Measurements from ENCODE around the gene STATH. TPM values are rescaled to one million over a fixed set of nuclear protein-coding genes. Genes with fewer than 3 reads are reported as not detected.
"Not testable (repeated sequence)": the region's sequence is repeated elsewhere in the genome, so short reads cannot be mapped to it uniquely, and the experiment has no call there.

Gene STATH
- total RNA-seq, result not detected

GRCh38 chr4:69995526-69996016, at the start of gene STATH:
Gene STATH, plus strand, starts transcription at chr4:69995966. Its CDS starts 2,472 bp downstream, at chr4:69998438.
- DNase-seq, result no peak

DNA sequence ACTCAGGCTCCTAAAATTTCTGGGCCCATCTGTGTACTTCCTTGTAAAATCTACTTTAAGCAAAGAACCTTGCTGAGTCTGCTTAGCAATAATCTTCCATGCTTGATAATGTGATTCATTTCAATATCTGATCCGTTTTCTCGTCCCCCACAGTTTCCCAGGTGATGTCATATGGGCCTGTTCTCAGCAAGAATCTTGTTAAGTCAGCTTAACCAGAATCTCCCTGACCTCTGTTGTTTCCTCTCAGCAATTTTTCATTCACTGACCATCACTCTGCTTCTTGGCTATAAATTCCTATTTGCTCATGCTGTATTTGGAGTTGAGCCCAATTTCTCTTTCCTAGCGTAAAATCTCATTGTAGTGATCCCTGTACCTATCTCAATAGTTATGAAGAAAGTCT, 44.2 kb upstream of the STATH start:
- DNase-seq, result no peak

- DNase-seq, result no peak
Measured at GRCh38 chr4:69957209-69957608, 38.6 kb upstream of the STATH start.

DNA sequence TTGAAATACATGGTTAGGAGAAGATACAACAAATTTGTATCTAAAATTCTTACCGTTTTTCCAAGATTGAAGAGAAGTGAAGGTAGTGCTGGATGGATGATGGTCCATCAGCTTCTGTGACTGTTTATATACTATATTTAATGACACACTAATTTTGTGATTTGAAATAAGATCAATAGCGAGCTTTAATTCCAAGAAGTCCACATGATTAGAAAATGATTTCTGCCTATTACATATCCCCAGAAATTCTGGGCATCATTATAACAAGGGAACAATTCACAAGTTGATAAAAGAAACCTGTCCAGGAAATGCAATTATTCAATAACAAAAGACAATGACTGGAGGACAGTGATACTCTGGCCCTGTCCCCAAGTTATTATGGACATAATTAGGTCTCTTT, 30.1 kb upstream of the STATH start, which contains the start of gene CSN2:
CSN2 (minus strand) TSS at position 101 of the 400 bp plus-strand sequence. CDS start 4,733 bp downstream, outside the sequence.
- no peak for DNase-seq

DNA sequence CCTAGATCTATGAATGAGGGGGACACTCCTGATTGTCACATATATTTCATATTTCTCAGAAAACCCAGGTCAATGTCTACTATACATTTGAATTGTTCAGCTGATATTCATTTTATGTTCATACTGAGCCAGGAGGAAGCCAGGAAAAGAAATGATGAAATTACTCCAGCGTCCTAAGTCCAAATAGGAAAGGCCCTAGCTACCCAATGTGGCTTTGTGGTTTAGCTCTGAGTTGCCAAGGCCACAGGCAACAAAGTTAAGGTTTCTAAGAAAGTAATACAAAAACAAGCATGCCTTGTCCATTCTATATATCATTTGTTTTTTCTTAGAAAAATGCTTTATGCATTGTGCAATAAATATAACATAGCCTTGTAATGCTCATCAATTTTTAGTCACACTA, 25.7 kb upstream of the STATH start:
- DNase-seq, result no peak

DNA sequence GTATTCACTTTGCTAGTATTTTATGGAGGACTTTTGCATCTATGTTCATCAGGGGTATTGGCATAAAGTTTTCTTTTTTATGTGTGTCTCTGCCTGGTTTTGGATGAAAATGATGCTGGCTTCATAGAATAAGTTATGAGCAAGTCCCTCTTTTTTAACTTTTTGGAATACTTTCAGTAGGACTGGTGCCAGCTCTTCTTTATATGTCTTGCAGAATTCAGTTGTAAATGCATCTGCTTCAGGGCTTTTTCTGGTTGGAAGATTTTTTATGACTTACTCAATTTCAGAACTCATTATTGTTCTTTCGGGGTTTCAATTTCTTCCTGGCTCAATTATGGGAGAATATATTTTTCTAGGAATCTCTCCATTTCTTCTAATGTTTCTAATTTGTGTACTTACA, 21.1 kb upstream of the STATH start:
- no peak for DNase-seq

DNA sequence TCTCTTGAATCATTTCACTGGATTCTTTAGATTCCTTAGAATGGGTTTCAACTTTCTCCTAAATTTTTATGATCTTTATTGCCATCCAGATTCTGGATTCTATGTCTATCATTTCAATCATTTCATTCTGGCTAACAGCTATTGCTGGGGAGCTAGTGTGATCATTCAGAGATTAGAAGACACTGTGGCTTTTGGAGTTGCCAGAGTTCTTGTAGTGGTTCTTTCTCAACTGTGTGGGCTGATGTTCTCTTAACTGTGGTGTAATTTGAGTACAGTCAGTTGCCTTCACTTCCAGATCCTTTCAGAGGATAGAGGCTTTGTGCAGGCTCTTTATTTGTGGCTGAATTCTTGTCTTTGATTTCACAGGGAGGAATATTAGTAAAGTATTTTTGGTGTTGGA, 18.2 kb upstream of the STATH start:
- DNase-seq, result no peak

DNA sequence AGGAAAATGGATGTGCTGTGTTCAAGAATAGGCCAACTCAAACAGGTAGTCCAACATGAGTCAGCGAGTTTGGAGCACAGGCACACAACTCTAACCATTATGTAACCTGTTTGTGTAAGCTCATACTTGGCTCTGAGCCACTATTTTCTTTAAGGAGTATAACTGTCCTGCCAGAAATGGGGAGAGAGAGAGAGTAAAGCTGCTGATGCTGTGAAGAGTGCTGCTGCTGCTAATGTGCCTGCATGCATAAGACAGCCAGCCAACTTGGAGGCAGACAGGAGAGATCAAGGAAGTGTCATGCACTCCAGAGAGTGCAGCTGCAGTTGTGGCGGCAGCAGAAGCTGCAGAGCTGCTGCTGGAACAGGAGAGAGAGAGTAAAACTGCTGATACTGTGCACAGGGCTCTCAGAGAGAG, 11.7 kb upstream of the STATH start:
- no peak for DNase-seq

DNA sequence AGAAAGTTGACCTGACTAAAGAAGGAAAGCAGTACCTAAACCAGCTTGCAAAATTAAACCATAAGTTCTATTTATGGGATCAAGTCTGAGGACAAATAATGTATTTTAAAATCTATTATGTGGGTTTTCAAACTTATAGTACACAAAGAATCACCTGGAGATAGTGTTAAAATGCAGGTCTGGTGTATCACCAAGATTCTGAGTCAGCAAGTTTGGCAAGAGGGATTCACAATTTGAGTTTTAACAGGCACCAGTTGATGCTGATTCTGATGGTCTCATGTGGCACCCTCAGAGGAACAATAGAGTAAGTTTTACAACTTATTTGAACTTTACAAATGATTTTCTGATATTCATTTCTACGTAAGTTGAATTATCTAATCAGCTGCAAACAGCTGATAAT, 9.1 kb upstream of the STATH start:
- no peak for DNase-seq

GRCh38 chr4:69991016-69991415, 4.8 kb upstream of the STATH start:
- DNase-seq, result no peak

DNA sequence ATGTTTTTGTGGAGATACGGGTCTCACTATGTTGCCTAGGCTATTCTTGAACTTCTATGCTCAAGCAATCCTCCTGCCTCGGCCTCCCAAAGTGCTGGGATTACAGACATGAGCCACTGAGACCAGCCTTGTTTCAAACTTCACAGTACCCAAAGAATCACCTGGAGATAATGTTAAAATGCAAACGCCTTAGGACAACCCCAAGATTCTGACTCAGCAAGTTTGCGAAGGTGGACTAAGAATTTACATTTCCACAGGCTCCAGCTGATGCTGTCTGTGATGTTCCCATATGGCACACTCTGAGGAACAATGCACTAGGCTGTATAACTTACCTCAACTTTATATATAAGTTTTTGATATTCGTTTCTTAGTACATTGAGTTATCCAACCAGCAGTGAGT, 984 bp upstream of the STATH start:
- no peak for DNase-seq

DNA sequence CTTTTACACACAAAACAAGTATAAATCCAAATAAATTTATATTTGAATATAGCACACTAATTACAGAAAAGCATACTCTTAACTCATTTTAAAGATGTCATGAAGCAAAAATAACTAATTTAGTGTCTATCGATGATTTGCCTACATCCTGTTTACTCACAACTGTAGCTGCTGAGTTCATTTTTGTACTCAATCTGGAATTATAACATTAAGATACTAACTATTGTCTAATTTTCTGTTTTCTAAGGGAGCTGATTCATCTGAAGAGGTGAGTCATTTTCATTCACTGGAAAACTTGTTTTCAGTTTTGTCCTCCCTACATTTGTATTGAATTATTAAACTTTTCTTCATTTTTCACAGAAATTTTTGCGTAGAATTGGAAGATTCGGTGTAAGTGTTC, 3.7 kb downstream of the STATH start:
- DNase-seq, result no peak

DNA sequence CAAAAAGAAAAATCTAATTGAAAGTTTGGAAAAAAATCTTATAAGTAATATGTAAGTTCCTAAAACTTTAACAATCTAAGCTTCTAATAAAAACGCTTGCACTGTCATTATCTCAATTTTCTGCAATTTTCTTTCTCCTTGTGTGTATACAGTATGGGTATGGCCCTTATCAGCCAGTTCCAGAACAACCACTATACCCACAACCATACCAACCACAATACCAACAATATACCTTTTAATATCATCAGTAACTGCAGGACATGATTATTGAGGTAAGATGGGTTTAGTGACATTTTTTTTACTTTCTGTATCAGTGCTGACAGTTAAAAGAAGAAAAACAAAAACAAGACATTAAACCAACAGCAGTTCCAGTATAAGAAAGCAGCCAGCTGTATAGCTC, 4.9 kb downstream of the STATH start:
- no peak for DNase-seq

DNA sequence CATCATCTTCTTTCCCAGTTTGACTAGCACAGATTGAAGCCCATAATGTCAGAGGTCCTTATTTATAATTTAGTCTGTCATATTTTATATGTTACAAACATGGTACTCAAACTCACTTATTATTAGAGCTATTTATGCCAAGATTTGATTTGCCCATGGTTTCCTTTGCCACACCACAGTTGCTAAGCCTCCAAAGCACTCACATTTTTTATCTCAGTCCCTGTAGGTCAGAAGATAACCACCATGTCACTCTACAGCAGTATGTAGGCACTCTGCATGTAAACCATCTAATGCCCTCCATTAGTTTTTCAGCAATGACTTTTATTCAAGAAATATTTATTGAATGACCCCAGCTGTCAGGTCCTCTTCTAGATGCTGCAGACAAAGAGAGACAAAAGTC, 6.7 kb downstream of the STATH start:
- DNase-seq, result no peak

- DNase-seq, result no peak
Measured at GRCh38 chr4:70008771-70009170, 13.0 kb downstream of the STATH start.

GRCh38 chr4:70019006-70019405, 23.2 kb downstream of the STATH start:
- DNase-seq, result not testable (repeated sequence)

DNA sequence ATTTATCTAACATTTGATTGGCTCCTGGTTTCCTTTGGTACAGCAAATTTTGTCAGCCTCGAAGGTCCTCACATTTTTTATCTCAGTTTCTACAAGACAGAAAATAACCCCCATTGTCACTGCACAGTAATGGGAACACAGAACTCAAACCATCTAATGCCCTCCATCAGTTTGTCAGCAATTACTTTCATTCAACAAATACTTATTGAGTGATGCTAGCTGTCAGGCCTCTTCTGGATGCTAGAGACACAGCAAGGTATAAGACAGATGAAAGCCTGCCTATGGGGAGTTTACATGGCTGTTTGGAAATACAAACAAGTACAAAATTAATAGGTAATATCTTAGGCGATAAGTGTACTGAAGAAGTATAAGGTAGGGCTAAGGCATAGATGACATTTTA, 27.5 kb downstream of the STATH start:
- no peak for DNase-seq

GRCh38 chr4:70027011-70027410, 31.2 kb downstream of the STATH start:
- no peak for DNase-seq

DNA sequence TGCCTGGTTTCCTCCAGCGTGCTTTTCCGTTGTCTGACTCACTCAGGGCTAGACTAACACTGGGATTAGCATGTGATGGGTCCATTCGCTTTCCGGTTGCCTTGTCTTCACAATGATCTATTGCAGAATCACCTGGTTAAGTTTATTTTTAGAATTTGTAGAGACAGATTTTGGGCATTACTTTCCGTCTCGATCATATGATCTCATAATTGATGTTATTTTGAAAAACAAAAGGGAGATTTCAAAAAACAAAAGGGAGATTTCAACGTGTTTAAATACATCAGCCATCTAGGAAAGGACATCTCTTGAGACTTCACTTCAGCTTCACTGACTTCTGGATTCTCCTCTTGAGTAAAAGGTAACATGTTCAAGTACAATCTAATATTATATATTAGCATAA, 32.4 kb downstream of the STATH start, which contains the start of gene HTN3:
HTN3 (plus strand) TSS at position 301 of the 400 bp plus-strand sequence. CDS start 2,282 bp downstream, outside the sequence.
- DNase-seq, result not testable (repeated sequence)

DNA sequence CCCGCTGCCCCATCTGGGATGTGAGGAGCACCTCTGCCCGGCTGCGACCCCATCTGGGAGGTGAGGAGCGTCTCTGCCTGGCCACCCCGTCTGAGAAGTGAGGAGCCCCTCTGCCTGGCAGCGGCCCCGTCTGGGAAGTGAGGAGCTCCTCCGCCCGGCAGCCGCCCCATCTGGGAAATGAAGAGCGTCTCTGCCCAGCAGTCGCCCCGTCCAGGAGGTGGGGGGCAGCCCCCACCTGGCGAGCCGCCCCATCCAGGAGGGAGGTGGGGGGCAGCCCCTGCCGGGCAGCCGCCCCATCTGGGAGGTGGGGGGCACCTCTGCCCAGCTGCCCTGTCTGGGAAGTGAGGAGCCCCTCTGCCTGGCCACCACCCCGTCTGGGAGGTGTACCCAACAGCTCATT, 41.8 kb downstream of the STATH start:
- DNase-seq, result not testable (repeated sequence)

GRCh38 chr4:70039928-70040327, 44.2 kb downstream of the STATH start:
- not testable (repeated sequence) for DNase-seq

DNA sequence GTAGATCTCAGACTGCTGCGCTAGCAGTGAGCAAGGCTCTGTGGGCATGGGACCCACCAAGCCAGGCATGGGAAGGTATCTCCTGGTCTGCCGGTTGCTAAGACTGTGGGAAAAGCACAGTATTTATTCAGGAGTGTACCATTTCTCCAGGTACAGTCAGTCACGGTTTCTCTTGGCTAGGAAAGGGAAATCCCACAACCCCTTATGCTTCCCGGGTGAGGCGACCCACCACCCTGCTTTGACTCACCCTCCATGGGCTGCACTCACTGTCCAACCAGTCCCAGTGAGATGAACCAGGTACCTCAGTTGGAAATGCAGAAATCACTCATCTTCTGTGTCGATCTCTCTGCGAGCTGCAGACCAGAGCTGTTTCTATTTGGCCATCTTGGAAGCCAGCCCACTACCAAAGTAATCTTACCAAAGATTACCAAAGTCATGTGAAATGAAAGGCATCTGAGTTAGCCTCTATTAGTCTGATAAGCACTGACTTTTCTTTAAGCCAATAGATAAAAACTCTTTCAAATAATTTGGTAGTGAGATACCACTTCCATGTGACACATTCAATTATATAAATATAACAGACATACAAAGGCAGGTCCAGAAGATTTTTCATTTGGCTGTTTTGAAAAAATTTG, 46.0 kb downstream of the STATH start:
- no peak for DNase-seq

GRCh38 chr4:70050138-70050537, 54.4 kb downstream of the STATH start, which contains the start of gene HTN1:
Gene HTN1, plus strand, starts transcription at chr4:70050438. Its CDS starts 2,639 bp downstream, at chr4:70053077.
- not testable (repeated sequence) for DNase-seq
